Stimulated activated CD4-positive, alpha-beta T cell treated with anti-CD3 and anti-CD28 coated beads, Interleukin-15, amount 100 ng/mL, for 48 hours (primary cell): Measurements from ENCODE around the gene VSIG4.
"Not testable (repeated sequence)": the region's sequence is repeated elsewhere in the genome, so short reads cannot be mapped to it uniquely, and the experiment has no call there.

Experiments used
- DNase-seq, 2 donors: peaks; one replicate each; pipeline ENCODE4 v3.0.0-alpha.2; 2020; ENCODE audit warnings: low read depth in 2 of 2

VSIG4 gene

GRCh38 chrX:65977161-65977560 is 62.7 kb downstream of the VSIG4 start:
- DNase-seq, result not testable (repeated sequence)

- no peak for DNase-seq
Measured at GRCh38 chrX:65976161-65976560, 63.7 kb downstream of the VSIG4 start.

DNA sequence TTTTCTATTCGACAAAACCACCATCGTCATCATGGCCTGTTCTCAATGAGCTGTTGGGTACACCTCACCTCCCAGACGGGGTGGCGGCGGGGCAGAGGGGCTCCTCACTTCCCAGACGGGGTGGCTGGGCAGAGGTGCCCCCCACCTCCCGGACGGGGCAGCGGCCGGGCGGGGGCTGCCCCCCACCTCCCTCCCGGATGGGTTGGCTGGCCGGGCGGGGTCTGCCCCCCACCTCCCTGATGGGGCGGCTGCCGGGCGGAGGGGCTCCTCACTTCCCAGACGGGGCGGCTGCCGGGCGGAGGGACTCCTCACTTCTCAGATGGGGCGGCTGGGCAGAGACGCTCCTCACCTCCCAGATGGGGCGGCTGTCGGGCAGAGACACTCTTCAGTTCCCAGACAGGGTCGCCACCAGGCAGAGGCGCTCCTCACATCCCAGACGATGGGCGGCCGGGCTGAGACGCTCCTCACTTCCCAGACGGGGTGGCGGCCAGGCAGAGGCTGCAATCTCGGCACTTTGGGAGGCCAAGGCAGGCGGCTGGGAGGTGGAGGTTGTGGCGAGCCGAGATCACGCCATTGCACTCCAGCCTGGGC is 64.6 kb downstream of the VSIG4 start:
- not testable (repeated sequence) for DNase-seq
